ENCODE results near the gene DLX4. TPM values are rescaled to one million over a fixed set of nuclear protein-coding genes. Genes with fewer than 3 reads are reported as not detected.

DLX4 gene
- total RNA-seq, 1 donor from 2014 or later: not detected

- no peak overlapping the region for H3K27ac ChIP-seq
- no peaks in the 10 kb centered on the region for H3K36me3 ChIP-seq
- no peaks in the 10 kb centered on the region for H3K9me3 ChIP-seq
- H3K4me1 ChIP-seq: no peaks in the 10 kb centered on the region
- H3K27me3 ChIP-seq: no peaks in the 10 kb centered on the region
- DNase-seq (ENCODE audit: low spot score in 2 of 2): no peak
- intact Hi-C loops (cut with DNase I): no loop called here
- no peak overlapping the region for H3K4me3 ChIP-seq
- no peak for TF ChIP-seq CTCF (IDR thresholded peaks at IDR 0.05)
These were observed 43.1 kb upstream of the DLX4 start for GRCh38 chr17:49925921-49926320.

- TF ChIP-seq CTCF (IDR thresholded peaks at IDR 0.05): no peak
- H3K4me1 ChIP-seq: no peaks in the 10 kb centered on the region
- H3K9me3 ChIP-seq: no peaks in the 10 kb centered on the region
- no peak overlapping the region for H3K4me3 ChIP-seq
- H3K36me3 ChIP-seq: no peaks in the 10 kb centered on the region
- peak in 1 of 2 donors; percentile 85 for DNase-seq (ENCODE audit: low spot score in 2 of 2)
- intact Hi-C loops (cut with DNase I): no loop called here
- no peak overlapping the region for H3K27ac ChIP-seq
- no peaks in the 10 kb centered on the region for H3K27me3 ChIP-seq
These were observed 42.1 kb upstream of the DLX4 start for GRCh38 chr17:49926886-49927285.

- no peak for TF ChIP-seq CTCF (IDR thresholded peaks at IDR 0.05)
- intact Hi-C loops (cut with DNase I): no loop called here
- no peak overlapping the region for H3K27ac ChIP-seq
These were observed 40.7 kb upstream of the DLX4 start for GRCh38 chr17:49928126-49928800.

GRCh38 chr17:49928837-49929475 is 40.0 kb upstream of the DLX4 start:
- no peak for TF ChIP-seq CTCF (IDR thresholded peaks at IDR 0.05)
- intact Hi-C loops (cut with DNase I): no loop called here
- Histone ChIP-seq H3K9me3 (no peaks in the 10 kb centered on the region), H3K36me3 (no peaks in the 10 kb centered on the region), H3K4me1 (no peaks in the 10 kb centered on the region), H3K27ac (no peak overlapping the region), H3K4me3 (no peak overlapping the region), H3K27me3 (no peaks in the 10 kb centered on the region)
- DNase-seq (ENCODE audit: low spot score in 2 of 2): no peak

More at GRCh38 chr17:49928126-49928800, 40.7 kb upstream of the DLX4 start:
- Histone ChIP-seq H3K4me1 (no peaks in the 10 kb centered on the region), H3K4me3 (no peak overlapping the region), H3K9me3 (no peaks in the 10 kb centered on the region), H3K27me3 (no peaks in the 10 kb centered on the region), H3K36me3 (no peaks in the 10 kb centered on the region)
- DNase-seq (ENCODE audit: low spot score in 2 of 2): no peak

- Histone ChIP-seq H3K9me3 (no peaks in the 10 kb centered on the region), H3K36me3 (no peaks in the 10 kb centered on the region), H3K27ac (no peak overlapping the region), H3K4me3 (no peak overlapping the region), H3K27me3 (no peaks in the 10 kb centered on the region), H3K4me1 (no peaks in the 10 kb centered on the region)
- intact Hi-C loops (cut with DNase I): no loop called here
- no peak for DNase-seq (ENCODE audit: low spot score in 2 of 2)
- no peak for TF ChIP-seq CTCF (IDR thresholded peaks at IDR 0.05)
These were observed 38.1 kb upstream of the DLX4 start for GRCh38 chr17:49930880-49931279.

Data from ascending aorta (tissue), 2 donors.